Upper lobe of left lung (tissue), 4 donors: ENCODE data around the gene SUPT4H1.

ENCODE experiments used
- CTCF ChIP-seq, 6 experiments: fragments of 450-650 bp in 4 of 6; fragments of 200-600 bp in 2 of 6; sonication (generic) in 2 of 6; IDR thresholded peaks; one replicate each; pipeline ENCODE4 v1.5.1; 2016 to 2019; ENCODE audit warnings: antibody characterized with exemption in 6 of 6
- EP300 ChIP-seq, 4 donors: sonication (generic); formaldehyde crosslinking; IDR thresholded peaks; one replicate each; pipeline ENCODE4 v1.5.1; 2017; ENCODE audit warnings: antibody characterized with exemption in 4 of 4, control low read depth in 2 of 4

- no peak for TF ChIP-seq CTCF (IDR thresholded peaks at IDR 0.05)
- TF ChIP-seq EP300 (IDR thresholded peaks at IDR 0.05), result no peak
Measured at GRCh38 chr17:58320570-58321323, 31.3 kb downstream of the SUPT4H1 start.
